Activated CD8-positive, alpha-beta T cell treated with anti-CD3 and anti-CD28 coated beads for 36 hours (primary cell): ENCODE results near the gene RP9. TPM values are rescaled to one million over a fixed set of nuclear protein-coding genes. Genes with fewer than 3 reads are reported as not detected.
"Not testable (repeated sequence)": the region's sequence is repeated elsewhere in the genome, so short reads cannot be mapped to it uniquely, and the experiment has no call there.

Experiments
- ATAC-seq: fragments of 200-7000 bp; cut with Tn5 transposase; one replicate; pipeline ENCODE4 v1.10.0; 2021; ENCODE audit warnings: mild to moderate bottlenecking, moderate library complexity
- CTCF ChIA-PET: fragments of 350-600 bp; sonication (Branson Sonifier 250); formaldehyde crosslinking; loops from one replicate; lab custom pipeline; 2021; ENCODE audit warnings: antibody characterized with exemption; lab: Charles Lee
- POLR2A ChIA-PET: fragments of 350-600 bp; sonication (Branson Sonifier 250); formaldehyde crosslinking; loops from one replicate; lab custom pipeline; 2021; ENCODE audit warnings: antibody characterized with exemption; lab: Charles Lee
- DNase-seq: peaks from one replicate; pipeline ENCODE4 v3.0.0-alpha.2; 2020
- H3K27ac Mint-ChIP-seq: one replicate; pipeline ENCODE4 v1.8.0; 2021; ENCODE audit warnings: mild to moderate bottlenecking, mixed read lengths
- H3K27me3 Mint-ChIP-seq: one replicate; pipeline ENCODE4 v1.8.0; 2021; ENCODE audit warnings: mixed read lengths
- H3K36me3 Mint-ChIP-seq: one replicate; pipeline ENCODE4 v1.8.0; 2021; ENCODE audit warnings: low read depth, mixed read lengths
- H3K4me1 Mint-ChIP-seq: one replicate; pipeline ENCODE4 v1.8.0; 2021; ENCODE audit warnings: low read depth, mixed read lengths
- H3K4me3 Mint-ChIP-seq: one replicate; pipeline ENCODE4 v1.8.0; 2021; ENCODE audit warnings: mild to moderate bottlenecking, moderate library complexity, mixed read lengths
- H3K9me3 Mint-ChIP-seq: one replicate; pipeline ENCODE4 v1.8.0; 2021; ENCODE audit warnings: mixed read lengths
- CTCF ChIP-seq: fragments of 200-600 bp; IDR thresholded peaks from one replicate; pipeline ENCODE4 v1.8.0; 2022; ENCODE audit warnings: antibody characterized with exemption, mild to moderate bottlenecking
- intact Hi-C: fragments of 100-400 bp; cut with micrococcal nuclease; formaldehyde crosslinking; loops from one replicate; pipeline ENCODE4 v1.10.0; 2022
- total RNA-seq, 2 experiments: library from RNA; stranded (reverse); gene quantifications; one replicate each; pipeline ENCODE4 v1.2.3, GENCODE V29; 2021

The RP9 gene
- total RNA-seq, 2 experiments from 2014 or later = 14.2 to 15.4 TPM

GRCh38 chr7:33100770-33101169 is 8.4 kb downstream of the RP9 start:
- H3K4me3 Mint-ChIP-seq = no peak overlapping the region
- peaks cover 36% of the 10 kb centered on the region for H3K36me3 Mint-ChIP-seq
- TF ChIP-seq CTCF = no peak
- H3K27me3 Mint-ChIP-seq = no peaks in the 10 kb centered on the region
- ATAC-seq (no peak), DNase-seq (no peak)
- no peaks in the 10 kb centered on the region for H3K9me3 Mint-ChIP-seq
- H3K4me1 Mint-ChIP-seq = peaks cover 8% of the 10 kb centered on the region
- ChIA-PET POLR2A (no interaction called here), CTCF (interaction anchor here (1.3 kb wide), 1 partner anchor 9 kb away, joined by 3 read pairs; no protein-coding TSS in a partner anchor)
- intact Hi-C loops = no loop called here
- H3K27ac Mint-ChIP-seq = no peak overlapping the region

GRCh38 chr7:33099154-33099940 is 9.9 kb downstream of the RP9 start:
- DNase-seq (no peak), ATAC-seq (no peak)
- no peak overlapping the region for H3K4me3 Mint-ChIP-seq
- CTCF ChIA-PET = interaction anchor here (1.6 kb wide), 1 partner anchor 9 kb away, joined by 6 read pairs; no protein-coding TSS in a partner anchor
- H3K27ac Mint-ChIP-seq = no peak overlapping the region
- POLR2A ChIA-PET = no interaction called here
- peaks cover 4% of the 10 kb centered on the region for H3K4me1 Mint-ChIP-seq
- intact Hi-C loops = no loop called here
- no peaks in the 10 kb centered on the region for H3K27me3 Mint-ChIP-seq
- peaks cover 40% of the 10 kb centered on the region for H3K36me3 Mint-ChIP-seq
- H3K9me3 Mint-ChIP-seq = no peaks in the 10 kb centered on the region
- TF ChIP-seq CTCF = no peak

GRCh38 chr7:33094745-33095275 is 14.4 kb downstream of the RP9 start:
- CTCF ChIA-PET, H3K27ac Mint-ChIP-seq, ATAC-seq, H3K9me3 Mint-ChIP-seq, H3K4me3 Mint-ChIP-seq, H3K4me1 Mint-ChIP-seq, intact Hi-C loops, POLR2A ChIA-PET, DNase-seq, H3K27me3 Mint-ChIP-seq: not testable (repeated sequence)
- peaks cover 28% of the 10 kb centered on the region for H3K36me3 Mint-ChIP-seq

DNA sequence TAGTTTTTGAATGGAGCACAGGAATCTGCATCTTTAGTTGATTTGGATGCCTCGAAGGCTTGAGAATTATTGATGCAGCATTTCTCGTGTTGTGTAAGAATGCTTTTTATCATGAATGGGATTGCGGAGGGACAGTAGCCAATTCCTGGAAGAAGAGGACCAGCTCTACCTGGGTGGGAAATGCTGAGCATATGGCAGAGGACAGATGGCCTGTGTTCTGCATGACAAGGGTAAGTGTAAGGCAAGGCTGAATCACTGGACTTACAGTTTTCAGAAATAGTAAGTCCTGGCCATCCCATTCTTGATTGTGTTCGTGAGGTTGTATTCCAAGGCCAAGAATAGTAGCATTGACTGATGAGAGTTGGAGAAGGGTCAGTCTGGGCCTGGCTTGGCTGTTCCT is 15.9 kb downstream of the RP9 start:
- Mint-ChIP-seq H3K9me3 (no peaks in the 10 kb centered on the region), H3K4me1 (no peaks in the 10 kb centered on the region), H3K27ac (no peak overlapping the region), H3K4me3 (no peak overlapping the region), H3K27me3 (no peaks in the 10 kb centered on the region), H3K36me3 (peaks cover 21% of the 10 kb centered on the region)
- intact Hi-C loops = no loop called here
- CTCF ChIA-PET = interaction anchor here (3.1 kb wide), 1 partner anchor 15 kb away, joined by 11 read pairs; the partner anchor contains the start of gene RP9
- no peak for ATAC-seq
- no peak for TF ChIP-seq CTCF
- no peak for DNase-seq
- POLR2A ChIA-PET = no interaction called here

GRCh38 chr7:33091641-33092191 is 17.5 kb downstream of the RP9 start:
- POLR2A ChIA-PET = no interaction called here
- CTCF ChIA-PET = interaction anchor here (3.1 kb wide), 1 partner anchor 16 kb away, joined by 11 read pairs; the partner anchor contains the start of gene RP9

More at GRCh38 chr7:33091641-33092191, 17.5 kb downstream of the RP9 start:
- Mint-ChIP-seq H3K36me3 (peaks cover 12% of the 10 kb centered on the region), H3K9me3 (no peaks in the 10 kb centered on the region), H3K4me1 (no peaks in the 10 kb centered on the region), H3K27me3 (peaks cover 1% of the 10 kb centered on the region), H3K27ac (no peak overlapping the region), H3K4me3 (no peak overlapping the region)
- intact Hi-C loops = no loop called here
- no peak for DNase-seq
- no peak for ATAC-seq
- TF ChIP-seq CTCF = no peak
